PC-9 (cell line): ENCODE data around the gene CLN6.

Experiments used
- EZH2 ChIP-seq: fragments of 200-600 bp; sonication (generic); IDR thresholded peaks from 2 replicates; pipeline ENCODE4 v1.8.0; 2017; ENCODE audit warnings: antibody characterized with exemption, low read depth
- TF ChIP-seq, protein P1 (sequence below): fragments of 200-600 bp; sonication (generic); conservative IDR thresholded peaks from 2 replicates; pipeline ENCODE4 v1.6.1; 2017; ENCODE audit warnings: mixed run types, antibody characterized with exemption, mild to moderate bottlenecking, moderate library complexity

DNA sequence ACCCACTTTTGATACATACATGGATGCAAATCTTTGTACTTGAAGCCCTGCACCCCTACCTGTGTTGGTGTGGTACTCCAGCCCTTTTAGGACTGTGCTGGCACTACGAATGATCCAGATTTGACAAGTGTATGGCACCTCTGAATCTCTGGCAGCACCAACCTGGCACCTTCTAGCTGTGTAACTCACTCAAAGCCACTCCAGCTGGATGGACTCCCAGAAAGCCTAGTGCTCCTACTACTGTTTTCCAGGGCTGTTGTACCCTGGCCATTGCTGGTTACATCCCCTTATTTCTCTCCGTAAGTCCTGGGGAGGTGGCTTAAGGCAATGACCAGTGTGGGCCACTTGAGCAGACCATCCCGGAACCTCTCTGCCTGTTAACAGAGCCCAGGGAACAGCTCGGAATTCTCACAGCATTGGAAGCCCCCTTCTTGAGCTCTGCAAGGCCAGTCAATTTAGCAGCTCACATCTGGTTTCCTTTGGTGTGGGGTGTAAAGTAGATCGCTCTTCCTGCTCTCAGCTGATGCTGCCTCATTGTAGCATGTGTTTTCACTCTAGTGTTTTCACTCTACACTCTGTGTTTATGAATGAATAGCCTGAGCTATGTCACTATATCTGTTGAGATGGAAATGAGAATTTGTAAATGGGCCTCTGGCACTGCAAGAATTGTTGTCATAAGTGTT is 36.6 kb downstream of the CLN6 start:
- no peak for TF ChIP-seq EZH2
- TF ChIP-seq, protein P1, sequence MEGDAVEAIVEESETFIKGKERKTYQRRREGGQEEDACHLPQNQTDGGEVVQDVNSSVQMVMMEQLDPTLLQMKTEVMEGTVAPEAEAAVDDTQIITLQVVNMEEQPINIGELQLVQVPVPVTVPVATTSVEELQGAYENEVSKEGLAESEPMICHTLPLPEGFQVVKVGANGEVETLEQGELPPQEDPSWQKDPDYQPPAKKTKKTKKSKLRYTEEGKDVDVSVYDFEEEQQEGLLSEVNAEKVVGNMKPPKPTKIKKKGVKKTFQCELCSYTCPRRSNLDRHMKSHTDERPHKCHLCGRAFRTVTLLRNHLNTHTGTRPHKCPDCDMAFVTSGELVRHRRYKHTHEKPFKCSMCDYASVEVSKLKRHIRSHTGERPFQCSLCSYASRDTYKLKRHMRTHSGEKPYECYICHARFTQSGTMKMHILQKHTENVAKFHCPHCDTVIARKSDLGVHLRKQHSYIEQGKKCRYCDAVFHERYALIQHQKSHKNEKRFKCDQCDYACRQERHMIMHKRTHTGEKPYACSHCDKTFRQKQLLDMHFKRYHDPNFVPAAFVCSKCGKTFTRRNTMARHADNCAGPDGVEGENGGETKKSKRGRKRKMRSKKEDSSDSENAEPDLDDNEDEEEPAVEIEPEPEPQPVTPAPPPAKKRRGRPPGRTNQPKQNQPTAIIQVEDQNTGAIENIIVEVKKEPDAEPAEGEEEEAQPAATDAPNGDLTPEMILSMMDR = no peak
